OCI-M2 (cell line): ENCODE measurements around the gene FAAP20.
"Not testable (repeated sequence)": the region's sequence is repeated elsewhere in the genome, so short reads cannot be mapped to it uniquely, and the experiment has no call there.

Experiments
- DNase-seq: peaks from one replicate; lab custom pipeline; 2025; ENCODE audit not compliant: unreplicated experiment; lab: John Stamatoyannopoulos, UW

FAAP20 gene

GRCh38 chr1:2163205-2163604 lies 31.4 kb downstream of the FAAP20 start:
- no peak for DNase-seq

DNA sequence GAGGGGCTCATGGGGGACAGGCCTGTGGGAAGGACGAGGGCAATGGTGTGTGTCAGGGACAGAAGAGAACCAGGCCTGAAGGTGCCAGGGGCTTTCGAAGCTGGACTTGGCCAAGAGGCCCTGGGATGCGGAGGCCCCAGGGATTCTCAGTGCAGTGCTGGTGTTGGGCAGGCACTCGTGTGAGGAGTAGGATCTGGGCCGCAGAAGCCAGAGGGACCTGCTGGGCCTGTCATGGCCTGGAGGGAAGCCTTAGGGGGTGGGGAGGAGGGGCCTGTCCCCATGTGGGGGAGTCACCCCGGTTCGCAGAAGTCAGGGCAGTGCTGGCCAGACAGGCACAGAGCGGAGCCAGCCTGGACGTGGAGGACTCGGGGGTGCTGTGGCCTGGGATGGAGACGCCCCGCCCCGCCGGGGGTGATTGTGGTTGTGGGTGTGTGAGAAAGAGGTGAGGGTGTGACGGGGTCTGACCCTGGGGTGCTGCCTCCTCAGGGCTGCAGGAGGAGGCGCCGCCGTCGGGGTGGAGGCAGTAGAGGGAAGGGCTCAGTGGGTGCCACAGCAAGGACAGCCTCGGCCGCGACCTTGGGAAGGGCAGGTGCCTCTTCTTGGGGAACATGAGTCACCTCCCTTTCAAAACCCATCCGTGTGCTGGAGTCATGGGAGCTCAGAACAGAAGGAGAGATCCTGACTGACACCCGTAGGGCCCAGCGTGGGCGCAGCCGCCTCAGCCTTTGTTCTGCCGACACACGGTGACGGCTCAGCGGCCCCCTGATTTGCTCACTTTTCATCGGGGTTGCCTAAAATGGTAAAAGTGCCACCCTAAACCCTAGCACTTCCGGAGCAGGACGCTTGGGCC lies 33.9 kb downstream of the FAAP20 start:
- no peak for DNase-seq

GRCh38 chr1:2159124-2159523 lies 35.4 kb downstream of the FAAP20 start:
- DNase-seq, result no peak

DNA sequence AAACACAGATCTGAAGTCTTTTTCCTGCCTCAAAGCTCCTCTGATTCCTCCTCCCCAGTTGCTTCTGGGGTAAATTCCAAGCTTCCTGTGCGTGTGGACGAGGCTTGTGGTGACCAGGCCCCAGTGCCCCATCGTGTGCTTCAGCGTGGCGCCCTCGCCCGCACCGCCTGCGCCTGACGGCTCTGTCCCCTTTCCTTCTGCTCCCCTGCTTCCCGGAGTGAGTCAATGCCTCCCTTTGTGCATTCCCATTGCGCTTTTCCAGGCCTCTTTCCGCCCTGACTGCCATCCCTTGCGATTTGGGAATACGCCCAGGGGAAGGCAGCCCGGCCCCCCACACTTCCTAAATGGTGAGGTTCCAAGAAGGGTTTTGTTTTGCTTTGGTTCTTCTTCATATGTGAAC lies 36.3 kb downstream of the FAAP20 start:
- DNase-seq, result no peak

- DNase-seq, result no peak
Observed at GRCh38 chr1:2157856-2158255, 36.7 kb downstream of the FAAP20 start.

GRCh38 chr1:2156866-2157265 lies 37.7 kb downstream of the FAAP20 start:
- DNase-seq, result no peak

GRCh38 chr1:2155788-2156187 lies 38.8 kb downstream of the FAAP20 start:
- DNase-seq, result no peak

DNA sequence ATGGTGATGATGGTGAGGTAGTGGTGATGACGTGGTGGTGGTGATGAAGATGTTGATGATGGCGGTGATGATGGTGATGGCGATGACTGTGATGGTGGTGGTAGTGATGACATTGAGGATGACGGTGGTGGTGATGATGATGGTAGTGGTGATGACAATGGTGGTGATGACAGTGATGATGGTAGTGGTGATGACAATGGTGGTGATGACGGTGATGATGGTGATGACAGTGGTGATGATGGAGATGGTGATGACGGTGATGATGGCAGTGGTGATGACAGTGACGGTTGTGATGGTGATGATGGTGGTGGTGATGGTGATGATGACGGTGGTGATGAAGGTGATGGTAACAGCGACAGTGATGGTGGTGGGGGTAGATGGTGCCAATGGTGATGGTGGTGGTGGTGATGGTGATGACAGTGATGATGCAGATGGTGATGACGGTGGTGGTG lies 39.4 kb downstream of the FAAP20 start:
- DNase-seq, result no peak

DNA sequence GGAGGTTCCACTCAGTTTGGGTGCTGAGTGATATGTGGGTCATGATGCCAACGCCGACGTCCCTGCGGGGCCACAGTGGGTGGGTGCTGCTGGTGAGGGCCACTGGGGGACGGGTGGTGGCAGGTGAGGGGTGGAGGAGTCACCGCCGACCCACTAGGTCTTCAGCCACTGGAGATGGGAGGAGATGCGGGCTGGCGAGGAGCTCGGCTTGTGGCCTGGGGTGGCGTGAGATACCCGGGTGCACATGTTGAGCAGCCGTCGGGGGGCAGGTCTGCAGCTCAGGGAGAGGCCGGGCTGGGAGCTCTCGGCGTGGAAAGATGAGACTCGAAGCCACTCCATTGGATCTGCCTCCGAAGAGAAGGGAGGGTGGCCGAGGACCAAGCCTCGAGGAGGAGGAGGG lies 40.5 kb downstream of the FAAP20 start:
- DNase-seq, result no peak

- no peak for DNase-seq
Observed at GRCh38 chr1:2152954-2153353, 41.6 kb downstream of the FAAP20 start.

GRCh38 chr1:2151911-2152310 lies 42.7 kb downstream of the FAAP20 start:
- DNase-seq, result no peak

- DNase-seq, result no peak
Observed at GRCh38 chr1:2151252-2151651, 43.3 kb downstream of the FAAP20 start.

- DNase-seq, result no peak
Observed at GRCh38 chr1:2150801-2151200, 43.8 kb downstream of the FAAP20 start.

DNA sequence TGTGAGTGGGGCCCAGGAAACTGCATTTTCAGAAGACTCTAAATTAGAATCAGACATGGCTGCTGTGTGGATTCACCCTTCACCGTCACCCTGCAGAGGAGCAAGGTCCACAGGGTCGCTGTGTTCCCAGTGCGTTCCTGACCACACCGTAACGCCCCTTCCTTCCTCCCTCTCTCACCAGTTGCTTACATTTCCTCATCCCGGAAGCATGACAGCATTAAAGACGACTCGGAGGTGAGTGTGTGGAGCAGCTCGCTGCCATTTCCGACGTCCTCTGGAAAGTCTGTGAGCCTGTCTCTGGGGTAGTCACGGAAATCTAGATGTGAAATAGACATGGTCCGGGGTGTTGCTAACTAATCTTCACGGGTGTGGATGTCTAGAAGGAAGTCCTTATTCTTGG lies 45.9 kb downstream of the FAAP20 start:
- no peak for DNase-seq

GRCh38 chr1:2147869-2148268 lies 46.7 kb downstream of the FAAP20 start:
- DNase-seq, result not testable (repeated sequence)

- no peak for DNase-seq
Observed at GRCh38 chr1:2146836-2147517, 47.6 kb downstream of the FAAP20 start.

DNA sequence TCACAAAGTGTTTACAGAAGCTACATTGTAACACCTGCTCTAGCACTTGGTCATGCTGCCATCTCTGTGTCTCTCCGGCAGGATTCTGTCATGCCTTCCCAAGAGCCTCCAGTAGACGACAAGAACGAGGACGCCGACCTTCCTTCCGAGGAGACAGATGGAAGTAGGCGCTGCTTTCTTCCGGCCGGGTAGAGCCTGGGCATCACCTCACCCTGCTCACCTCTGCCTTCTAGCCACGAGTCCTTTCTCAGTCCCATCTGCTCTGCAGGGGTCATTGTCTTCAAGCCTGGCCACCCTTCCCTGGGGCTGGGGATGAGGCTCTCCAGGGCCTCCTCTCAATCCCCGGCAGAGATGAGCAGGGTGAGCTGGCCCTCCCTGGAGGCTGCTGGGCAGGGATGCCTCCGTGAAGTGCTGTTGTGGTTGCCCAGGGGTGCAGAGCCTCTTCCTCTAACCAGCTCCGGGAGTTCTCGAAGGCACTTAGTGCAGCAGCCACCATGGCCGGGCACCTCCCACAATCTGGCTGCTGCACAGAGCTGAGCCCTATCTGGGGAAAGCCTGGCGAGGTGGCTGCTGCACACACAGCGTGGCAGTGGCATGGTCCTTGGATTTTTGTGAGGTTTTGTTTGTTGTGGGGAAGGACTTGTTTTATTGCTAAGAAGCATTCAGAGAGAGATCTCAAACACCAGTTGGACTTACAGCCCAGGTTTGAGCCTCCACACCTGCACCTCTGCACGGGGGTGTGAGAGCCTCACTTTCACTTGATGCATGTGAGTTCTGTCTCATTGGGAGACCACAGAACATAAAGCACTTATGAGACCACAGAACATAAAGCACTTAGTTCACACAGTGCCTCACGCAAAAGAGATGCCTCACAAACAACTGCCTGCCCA lies 48.4 kb downstream of the FAAP20 start:
- no peak for DNase-seq

- DNase-seq, result no peak
Observed at GRCh38 chr1:2144501-2145090, 50.0 kb downstream of the FAAP20 start.

DNA sequence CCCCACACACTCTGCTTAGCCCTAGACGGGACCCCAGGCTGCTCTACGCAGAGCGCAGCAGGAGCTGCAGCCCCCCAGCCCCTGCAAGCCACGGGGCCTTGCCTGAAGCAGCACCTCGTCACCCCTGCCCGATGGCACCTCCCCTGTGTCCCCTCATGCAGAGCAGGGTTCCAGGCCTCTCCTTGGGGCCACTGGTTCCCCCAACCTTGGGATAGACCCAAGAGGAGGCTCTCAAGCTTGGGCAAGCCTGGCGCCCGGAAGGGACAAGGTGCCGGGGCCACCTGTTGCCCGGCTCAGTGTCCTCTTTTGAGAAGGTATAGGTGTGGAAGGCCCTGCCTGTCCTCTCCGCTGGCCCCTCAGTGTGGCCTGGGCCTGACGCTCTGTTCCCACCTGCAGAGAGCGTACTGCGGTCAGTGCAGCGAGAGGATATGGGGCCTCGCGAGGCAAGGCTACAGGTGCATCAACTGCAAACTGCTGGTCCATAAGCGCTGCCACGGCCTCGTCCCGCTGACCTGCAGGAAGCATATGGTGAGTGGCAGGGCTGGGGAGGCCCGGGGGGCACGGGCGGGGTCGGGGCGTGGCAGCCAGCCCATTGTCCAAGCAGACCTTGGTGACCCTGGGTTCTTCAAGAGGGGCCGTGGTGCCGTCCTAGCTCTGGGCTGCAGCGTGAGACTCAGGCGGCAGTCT lies 50.6 kb downstream of the FAAP20 start:
- no peak for DNase-seq

DNA sequence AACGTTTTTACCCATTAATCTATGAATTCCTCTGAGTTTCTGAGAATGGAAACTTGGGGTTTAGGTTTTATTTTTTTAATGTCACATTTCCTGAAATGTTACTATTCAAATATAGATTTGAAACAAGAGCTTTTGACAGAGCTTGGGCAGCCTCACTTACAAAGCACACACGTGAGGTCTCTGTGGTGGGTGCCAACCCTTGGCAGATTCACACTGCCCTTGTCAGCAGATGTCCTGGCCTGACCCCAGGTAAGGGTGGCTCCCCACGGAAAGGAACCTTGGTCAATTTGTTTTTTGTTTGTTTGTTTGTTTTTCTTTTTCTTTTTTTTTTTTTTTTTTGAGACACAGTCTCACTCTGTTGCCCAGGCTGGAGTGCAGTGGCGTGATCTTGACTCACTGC lies 53.5 kb downstream of the FAAP20 start:
- no peak for DNase-seq
